HUDEP-2 (cell line): ENCODE measurements around the gene SH3GL2.

ENCODE experiments used
- DNase-seq, 76 experiments: peaks; one replicate each; lab custom pipeline; 2025; ENCODE audit not compliant: unreplicated experiment in 76 of 76; lab: John Stamatoyannopoulos, UW

Gene SH3GL2

GRCh38 chr9:17802249-17802857, 223.5 kb downstream of the SH3GL2 start:
- DNase-seq: peak in 1 of 76 experiments; percentile 2

DNA sequence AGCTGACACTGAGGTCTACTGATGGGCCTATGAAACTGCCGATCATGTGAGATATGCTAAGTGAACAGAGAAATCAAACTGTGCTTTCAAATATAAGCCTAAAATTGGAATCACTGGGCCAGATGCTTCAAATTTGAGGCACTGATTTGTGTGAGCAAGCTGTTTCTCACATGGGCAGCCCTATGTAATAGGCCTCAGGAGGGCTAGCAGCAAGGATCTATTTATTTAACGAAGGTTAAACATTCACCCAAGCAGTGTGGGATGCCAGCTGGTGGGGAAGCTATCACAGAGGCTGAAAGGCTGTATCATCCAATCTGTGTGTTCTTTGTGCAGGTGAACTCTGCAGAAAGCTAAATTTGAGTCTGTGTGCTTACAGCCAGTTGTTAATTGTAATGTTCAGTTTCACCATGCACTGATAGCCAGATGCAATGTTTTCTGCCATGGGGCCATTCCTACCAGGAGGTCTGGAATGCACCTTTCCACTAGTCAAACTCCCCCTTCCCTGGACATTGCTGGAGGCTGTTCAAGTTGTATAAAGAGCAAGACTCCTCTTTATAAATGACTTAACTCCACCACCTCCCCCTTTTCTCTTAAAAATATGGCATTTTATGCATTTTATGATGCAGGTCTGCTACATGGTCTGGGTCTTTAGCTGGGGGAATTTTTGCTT, 228.9 kb downstream of the SH3GL2 start:
- DNase-seq: no peak

DNA sequence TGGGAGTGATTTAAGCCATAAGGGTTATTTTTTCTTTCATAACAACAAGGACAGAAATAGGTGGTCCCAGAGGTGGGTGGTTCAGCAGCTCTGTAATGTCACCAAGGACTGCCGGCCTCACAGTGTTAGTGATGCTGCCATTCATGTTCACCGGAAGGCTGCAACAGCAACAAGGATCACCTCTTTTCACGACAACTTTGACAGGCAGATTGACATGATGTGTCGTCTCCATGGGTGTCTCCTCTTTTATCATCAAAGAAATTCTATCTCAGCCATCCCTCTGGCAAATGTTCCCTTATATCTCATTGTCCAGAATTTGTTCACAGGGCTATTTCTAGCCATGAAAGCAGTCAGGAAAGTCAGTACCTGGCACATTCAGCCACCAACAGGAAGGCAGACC, 231.5 kb downstream of the SH3GL2 start:
- DNase-seq: no peak

DNA sequence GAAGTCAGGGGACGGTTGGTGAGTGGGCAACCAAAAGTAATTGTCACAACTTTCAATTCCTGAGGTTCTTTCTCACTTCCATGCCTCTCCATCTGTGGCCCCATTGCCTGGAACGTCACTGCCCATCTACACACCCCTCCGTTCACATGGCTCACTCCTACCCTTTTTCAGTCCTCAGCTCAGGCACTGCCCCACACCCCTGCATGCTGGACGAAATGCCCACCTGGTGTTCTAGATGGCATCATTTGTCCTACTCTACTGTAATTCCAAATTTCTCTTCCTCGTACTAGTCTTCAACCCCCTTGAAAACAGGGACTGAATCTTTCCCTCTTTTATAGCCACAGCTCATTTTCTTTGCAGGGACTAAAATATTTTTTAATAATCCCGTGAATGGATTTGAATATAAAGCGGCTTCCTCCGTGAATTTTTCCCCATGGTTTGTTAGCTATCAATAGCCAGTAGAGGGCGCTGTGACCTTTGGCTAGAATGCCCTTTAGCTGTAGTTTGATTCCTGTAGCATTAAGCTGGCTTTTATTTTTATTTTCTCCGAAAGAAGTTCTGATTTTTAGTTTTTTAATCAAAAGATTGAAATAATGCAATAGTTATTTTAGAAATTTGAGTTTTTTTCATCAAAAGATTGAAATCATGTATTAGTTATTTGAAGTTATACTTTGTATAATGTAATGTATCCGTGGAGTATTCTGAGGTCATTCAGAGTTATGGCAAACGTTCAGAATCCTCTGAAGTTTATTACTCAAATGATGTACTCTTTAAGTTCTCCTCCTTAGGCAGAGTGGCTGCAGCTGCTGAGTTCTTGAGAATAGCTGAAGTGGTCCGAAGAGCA, 232.1 kb downstream of the SH3GL2 start:
- peak in 28 of 76 experiments; percentile 1 to 58 (median 12) for DNase-seq

DNA sequence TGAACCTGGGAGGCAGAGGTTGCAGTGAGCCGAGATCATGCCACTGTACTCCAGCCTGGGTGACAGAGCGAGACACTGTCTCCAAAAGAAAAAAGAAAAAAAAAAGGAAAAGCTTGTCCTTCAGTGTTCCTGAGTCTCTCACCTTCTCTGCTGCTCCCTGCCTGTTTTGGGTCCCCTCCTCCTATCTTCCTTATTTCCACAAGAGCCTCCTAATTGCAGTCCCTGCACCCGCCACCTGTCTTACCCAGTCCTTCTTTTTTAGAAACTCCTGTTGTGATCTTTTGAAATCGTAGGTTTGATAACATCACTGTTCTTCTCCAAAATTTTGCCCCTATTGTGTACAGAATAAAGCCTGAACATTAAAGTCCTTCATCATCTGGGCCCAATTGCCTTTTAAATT, 234.9 kb downstream of the SH3GL2 start:
- DNase-seq: no peak

DNA sequence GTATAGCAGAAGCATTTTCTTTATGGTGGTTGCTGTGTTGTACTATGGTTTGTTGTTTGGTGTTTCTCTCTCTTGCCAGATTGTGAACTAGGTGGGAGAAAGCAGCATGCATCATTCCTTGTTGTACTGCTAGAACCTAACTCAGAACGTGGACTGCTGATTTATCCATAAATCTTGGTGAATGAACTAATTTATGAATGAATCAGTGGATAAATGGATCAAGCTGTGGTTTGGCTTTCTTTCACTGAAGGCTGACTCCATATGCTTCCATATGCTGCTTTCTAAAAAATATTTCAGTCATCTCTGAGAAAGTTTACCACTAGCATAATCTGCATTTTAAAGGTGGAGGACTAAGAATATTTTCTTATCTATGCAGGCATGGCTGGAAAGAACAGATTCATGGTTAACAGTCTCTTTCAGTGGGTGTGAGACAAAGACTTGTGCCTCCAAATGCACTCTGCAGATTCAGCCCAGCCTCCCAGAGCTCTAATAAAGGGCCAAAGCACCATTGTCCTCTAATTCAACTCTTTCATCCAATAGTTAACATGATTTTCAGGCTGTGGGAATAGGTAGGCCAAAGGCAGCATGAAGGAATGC, 237.7 kb downstream of the SH3GL2 start:
- no peak for DNase-seq

GRCh38 chr9:17824191-17824590, 245.3 kb downstream of the SH3GL2 start:
- DNase-seq: no peak

DNA sequence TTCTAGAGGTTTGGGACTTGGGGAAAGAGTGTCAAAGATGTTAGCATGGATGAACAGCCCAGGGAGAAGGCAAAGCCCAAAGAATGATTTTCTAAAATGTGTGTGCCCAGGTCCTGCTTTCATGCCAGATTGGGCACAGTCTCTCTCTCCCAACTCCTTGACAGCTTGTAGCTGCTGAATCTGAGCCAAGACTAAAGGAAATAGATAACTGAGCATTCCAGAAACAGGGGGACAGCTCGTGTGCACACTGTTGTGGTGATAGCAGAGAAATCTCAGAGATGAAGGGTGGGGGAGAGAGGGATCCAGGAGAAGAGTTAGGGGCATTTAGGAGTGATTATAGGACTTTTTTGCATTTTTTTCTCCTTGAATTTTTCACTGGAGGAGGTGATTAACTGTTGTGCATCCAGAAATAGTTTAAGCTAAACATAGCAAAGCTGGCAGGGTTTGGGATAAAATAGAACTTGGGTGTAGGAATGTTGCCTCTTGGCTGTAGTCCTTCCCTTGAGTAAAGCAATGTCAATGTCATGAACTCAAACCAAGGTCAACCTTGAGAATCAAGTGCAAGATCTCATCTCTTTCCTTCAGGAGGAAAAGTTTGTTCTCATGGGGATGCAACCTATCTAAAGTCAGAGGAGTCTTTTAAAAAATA, 245.9 kb downstream of the SH3GL2 start:
- DNase-seq: no peak

- DNase-seq: no peak
Observed at GRCh38 chr9:17825265-17825659, 246.4 kb downstream of the SH3GL2 start.

DNA sequence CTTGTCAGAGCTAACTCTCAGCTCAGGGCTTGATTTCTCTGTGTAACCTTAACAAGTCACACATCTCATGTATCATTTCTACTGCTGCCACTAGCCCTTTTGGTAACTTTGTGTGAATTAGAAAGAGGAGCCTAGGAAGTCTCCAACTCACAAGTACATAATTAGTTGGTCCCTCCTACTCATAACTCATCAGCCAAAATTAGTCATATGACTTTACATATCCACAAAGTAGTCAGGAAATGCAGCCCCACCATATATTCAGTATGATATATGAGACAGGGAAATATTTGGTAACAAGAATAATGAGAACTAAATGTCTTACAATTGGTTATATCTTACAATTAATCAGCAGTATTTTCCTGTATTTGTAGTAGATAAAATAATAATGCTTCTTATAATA, 250.2 kb downstream of the SH3GL2 start:
- DNase-seq: no peak

- no peak for DNase-seq
Observed at GRCh38 chr9:17829812-17830385, 251.0 kb downstream of the SH3GL2 start.

GRCh38 chr9:17832812-17833211, 253.9 kb downstream of the SH3GL2 start:
- no peak for DNase-seq

- no peak for DNase-seq
Observed at GRCh38 chr9:17833846-17834245, 255.0 kb downstream of the SH3GL2 start.

DNA sequence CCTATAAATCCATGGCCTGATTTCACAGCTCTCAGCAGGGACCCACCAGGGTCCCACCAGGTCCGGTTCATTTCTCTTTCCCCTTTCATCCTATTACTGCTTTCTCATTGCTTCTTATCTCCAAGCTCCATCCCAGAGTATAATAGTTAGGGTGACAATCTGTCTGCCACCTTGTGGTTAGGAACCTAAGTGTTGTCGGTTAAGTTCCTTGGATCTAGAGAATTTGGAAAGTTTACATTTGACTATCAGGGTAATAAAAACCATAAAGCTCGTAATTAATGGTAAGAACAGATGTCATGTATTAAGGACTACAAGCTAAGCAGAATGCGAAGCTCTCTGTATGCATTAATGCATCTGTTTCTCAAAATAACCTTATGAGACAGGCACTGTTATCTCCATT, 259.1 kb downstream of the SH3GL2 start:
- DNase-seq: peak in 1 of 76 experiments; percentile 2

GRCh38 chr9:17839776-17840175, 260.9 kb downstream of the SH3GL2 start:
- no peak for DNase-seq

DNA sequence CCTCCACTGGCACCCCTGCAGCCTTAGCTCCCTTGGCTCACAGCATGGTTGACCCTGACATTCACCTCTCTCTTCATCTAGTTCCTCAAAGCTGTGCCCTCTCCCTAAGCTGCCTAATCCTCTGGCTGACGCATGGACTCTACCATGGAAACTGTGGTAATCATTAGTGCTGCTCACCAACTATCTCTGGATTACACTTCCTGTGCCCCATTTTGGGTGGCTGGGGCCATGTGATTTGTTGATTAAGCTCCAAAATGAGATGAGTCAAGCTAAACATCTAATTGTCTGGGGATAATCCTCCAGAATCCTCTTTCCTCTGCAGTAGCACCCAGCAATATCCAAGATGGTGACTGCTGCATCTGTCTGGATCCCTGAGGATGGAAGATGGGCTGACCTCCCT, 264.4 kb downstream of the SH3GL2 start:
- no peak for DNase-seq
